GM19324 (cell line): Measurements from ENCODE around the gene TEDC1.
"Not testable (repeated sequence)": the region's sequence is repeated elsewhere in the genome, so short reads cannot be mapped to it uniquely, and the experiment has no call there.

Source experiments
- ATAC-seq: cut with Tn5 transposase; IDR thresholded peaks from one replicate; pipeline ENCODE4 v1.9.1; 2021; ENCODE audit warnings: mild to moderate bottlenecking, moderate library complexity; ENCODE audit not compliant: unreplicated experiment, low FRiP score

The TEDC1 gene

GRCh38 chr14:105534586-105534985, 43.5 kb downstream of the TEDC1 start:
- ATAC-seq, result no peak

DNA sequence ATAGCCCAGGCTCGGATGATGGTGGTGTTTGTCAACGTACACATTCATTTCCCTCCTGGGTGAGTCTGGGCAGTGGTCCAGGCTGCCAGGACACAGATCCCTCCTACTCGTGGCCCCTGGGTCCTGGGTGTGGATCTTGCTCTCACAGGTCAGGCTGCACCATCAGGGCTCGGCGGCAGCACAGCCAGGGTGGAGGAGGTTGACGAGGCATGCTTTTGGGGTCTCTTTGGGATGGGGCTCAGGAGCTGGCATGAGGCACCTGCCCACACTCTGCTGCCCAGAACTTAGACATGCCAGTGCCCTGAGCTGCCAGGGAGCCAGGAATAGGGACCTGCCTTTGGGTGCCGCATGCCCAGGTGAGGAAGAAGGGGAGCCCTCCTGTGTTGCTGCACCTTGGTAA, 45.0 kb downstream of the TEDC1 start:
- ATAC-seq, result no peak

DNA sequence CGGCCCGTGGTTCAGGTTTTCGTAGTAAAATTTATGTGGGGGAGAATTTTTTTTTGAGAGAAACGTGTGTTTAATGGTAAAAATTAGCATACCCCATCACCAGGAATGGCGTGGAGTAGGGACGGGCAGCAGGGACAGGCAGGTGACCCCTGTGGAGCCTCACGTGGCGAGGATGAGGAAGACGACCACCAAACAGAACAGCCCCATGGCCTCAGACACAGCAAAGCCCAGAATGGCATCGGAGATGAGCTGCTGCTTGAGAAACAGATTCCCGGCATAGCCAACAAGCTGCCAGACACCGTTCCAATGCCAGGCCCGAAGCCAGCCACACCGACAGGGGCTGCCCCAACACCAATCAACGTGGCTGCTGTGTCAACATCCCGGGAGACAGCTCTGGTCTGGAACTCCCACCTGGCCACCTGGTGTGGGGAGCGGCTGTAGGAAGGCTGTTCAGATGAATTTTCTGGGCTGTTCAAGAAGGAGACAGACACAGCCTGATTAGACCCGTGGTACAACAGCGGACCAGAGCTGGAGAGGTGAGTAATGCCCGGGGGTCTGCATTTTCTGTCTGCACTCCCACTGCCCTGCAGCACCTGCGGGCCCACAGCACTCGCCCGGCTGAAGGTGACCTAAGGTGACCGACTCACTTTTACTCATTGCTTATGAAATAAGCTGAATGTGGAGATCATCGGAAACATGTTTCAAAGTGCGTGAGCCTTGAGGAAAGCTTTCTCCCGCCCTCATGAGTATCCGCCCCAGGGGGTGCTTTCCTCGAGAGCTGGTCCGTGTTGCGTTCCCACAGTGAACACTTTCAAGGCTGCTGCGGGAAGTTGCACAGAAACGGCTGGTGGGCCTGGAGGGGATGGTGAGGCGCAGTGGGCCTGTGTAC, 45.9 kb downstream of the TEDC1 start:
- ATAC-seq, result no peak

DNA sequence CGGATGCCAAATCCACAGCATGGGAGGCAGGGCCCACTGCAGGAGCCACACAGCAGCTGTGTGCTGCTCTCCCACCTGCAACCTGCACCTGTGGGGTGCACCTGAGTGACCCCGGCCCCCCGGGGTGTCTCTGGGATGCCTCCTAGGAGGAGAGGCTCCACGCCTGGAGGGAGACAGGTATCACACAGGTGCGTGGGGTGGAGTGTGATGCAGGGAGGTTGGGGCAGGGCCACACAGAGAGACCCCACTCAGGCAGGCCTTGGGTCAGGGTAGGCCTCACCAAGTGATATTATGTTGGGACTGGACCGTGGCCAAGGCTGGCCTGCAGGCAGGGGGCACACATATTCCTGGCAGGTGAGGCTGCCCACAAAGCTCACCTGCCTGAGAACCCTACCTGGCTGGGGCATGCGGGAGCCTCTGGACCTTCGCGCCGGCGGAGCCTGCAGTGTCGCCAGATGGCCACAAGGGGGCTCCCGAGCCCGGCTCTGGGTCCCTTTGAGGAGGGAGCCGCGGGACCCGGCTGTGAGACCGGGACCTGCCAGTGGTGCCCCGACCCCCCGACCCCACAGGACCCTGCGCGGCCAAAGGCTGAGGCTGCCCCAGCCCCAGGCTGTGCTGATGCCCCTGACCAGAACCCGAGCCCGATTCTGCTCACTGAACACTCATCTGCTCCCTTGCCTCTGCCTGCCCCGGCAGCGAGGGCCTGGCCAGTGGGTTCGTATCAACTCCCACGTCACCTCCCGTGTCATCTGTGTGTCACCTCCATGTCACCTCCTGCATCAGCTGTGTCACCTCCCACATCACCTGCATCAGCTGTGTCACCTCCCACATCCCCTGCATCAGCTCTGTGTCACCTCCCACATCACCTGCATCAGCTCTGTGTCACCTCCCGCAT, 46.8 kb downstream of the TEDC1 start:
- no peak for ATAC-seq

DNA sequence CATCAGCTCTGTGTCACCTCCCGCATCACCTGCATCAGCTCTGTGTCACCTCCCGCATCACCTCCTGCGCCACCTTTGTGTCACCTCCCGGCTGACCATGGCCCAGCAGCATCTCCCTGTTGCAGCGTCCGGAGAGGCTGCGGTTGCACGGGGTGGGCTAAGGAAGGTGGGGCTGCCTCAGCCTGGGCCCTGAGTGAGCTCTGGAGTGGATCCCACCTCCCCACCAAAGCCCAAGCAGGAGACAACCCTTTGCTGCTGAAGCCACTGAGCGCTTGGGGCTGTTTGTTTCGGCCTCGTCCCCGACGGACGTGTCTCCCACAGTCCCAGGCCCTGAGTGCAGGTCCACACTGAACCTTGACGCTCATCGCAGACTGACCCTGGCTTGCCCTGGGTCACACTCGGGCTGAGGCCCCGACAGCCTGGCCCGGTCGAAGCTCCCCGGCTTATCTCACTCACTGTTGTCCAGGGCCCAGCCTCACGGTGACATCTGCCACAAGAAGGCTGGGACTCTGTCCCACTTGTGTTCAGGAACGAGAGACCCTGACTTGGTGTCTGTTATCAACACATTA, 47.5 kb downstream of the TEDC1 start:
- ATAC-seq, result no peak

DNA sequence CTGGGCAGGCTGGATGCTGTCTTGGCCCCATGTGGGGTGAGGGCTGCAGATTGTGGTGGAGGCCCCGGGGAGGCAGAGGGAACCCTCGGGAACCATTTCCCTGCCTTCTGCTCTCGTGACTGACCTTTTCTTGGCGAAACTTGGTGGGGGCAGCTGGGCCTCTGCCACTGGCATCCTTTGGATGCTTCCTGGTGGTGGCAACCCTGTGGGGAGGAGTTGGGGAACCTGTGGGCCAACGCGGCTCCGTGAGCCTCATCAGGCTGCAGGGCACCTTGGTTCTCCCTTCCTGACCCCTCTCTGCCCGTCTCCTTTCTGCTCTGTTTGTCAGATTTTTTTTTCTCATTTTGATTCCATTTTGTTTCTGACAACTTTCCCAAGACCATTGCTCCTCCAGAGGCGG, 49.8 kb downstream of the TEDC1 start:
- no peak for ATAC-seq

GRCh38 chr14:105541218-105541875, 50.3 kb downstream of the TEDC1 start:
- ATAC-seq, result no peak

- ATAC-seq, result not testable (repeated sequence)
Observed at GRCh38 chr14:105545676-105546075, 54.6 kb downstream of the TEDC1 start.

DNA sequence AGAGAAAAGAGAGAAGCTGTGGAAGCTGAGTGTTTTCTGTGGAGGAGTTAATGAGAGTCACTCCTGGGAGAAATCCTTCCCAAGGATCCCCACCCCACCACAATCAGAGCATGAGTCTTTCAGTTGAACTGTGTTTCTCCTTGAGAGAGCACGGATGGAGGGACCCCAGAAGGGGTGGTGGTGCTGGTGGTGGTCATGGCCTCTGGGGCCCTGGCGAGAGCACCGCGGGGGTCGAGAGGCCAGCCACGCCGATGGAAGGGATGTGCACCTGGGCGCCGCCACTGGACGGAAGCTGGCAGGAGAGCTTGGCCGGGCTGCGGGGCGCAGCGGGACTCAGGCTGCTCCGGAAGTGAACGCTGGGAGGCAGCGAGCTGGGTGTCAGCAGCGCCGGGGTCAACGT, 55.4 kb downstream of the TEDC1 start:
- not testable (repeated sequence) for ATAC-seq

- ATAC-seq, result not testable (repeated sequence)
Observed at GRCh38 chr14:105547072-105547471, 56.0 kb downstream of the TEDC1 start.

DNA sequence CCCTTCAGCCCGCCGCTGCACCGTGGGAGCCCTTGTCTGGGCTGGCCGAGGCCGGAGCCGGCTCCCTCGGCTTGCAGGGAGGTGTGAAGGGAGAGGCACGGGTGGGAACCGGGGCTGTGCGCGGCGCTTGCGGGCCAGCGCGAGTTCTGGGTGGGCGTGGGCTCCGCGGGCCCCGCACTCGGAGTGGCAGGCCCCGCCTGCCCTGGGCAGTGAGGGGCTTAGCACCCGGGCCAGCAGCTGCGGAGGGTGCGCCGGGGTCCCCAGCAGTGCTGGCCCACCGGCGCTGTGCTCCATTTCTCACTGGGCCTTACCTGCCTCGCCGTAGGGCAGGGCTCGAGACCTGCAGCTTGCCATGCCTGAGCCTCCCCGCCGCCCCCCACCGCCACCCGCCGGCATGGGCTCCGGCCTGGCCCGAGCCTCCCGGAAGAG, 56.7 kb downstream of the TEDC1 start:
- ATAC-seq, result no peak
